GM21367 (cell line): ENCODE results near the gene TNFRSF1A.

ENCODE experiments used
- ATAC-seq: cut with Tn5 transposase; IDR thresholded peaks from one replicate; pipeline ENCODE4 v1.9.1; 2021; ENCODE audit not compliant: unreplicated experiment

The TNFRSF1A gene

GRCh38 chr12:6324936-6325750 lies 16.7 kb downstream of the TNFRSF1A start:
- no peak for ATAC-seq

- ATAC-seq = no peak
Measured at GRCh38 chr12:6323995-6324711, 17.7 kb downstream of the TNFRSF1A start.

- ATAC-seq = peak; percentile 56
Measured at GRCh38 chr12:6323340-6323994, 18.4 kb downstream of the TNFRSF1A start.

- ATAC-seq = no peak
Measured at GRCh38 chr12:6322969-6323339, 18.9 kb downstream of the TNFRSF1A start.

- ATAC-seq = no peak
Measured at GRCh38 chr12:6322352-6322751, 19.5 kb downstream of the TNFRSF1A start.

GRCh38 chr12:6321905-6322304 lies 20.0 kb downstream of the TNFRSF1A start:
- no peak for ATAC-seq

- ATAC-seq = no peak
Measured at GRCh38 chr12:6319446-6319845, 22.4 kb downstream of the TNFRSF1A start.

GRCh38 chr12:6318440-6318879 lies 23.4 kb downstream of the TNFRSF1A start:
- ATAC-seq = no peak

GRCh38 chr12:6317693-6318439 lies 24.0 kb downstream of the TNFRSF1A start:
- no peak for ATAC-seq

- ATAC-seq = no peak
Measured at GRCh38 chr12:6316921-6317692, 24.8 kb downstream of the TNFRSF1A start.

GRCh38 chr12:6315704-6316597 lies 25.9 kb downstream of the TNFRSF1A start:
- no peak for ATAC-seq

- ATAC-seq = no peak
Measured at GRCh38 chr12:6315184-6315583, 26.7 kb downstream of the TNFRSF1A start.

- ATAC-seq = no peak
Measured at GRCh38 chr12:6314776-6315175, 27.1 kb downstream of the TNFRSF1A start.

- no peak for ATAC-seq
Measured at GRCh38 chr12:6313326-6313940, 28.4 kb downstream of the TNFRSF1A start.

GRCh38 chr12:6312529-6313325 lies 29.1 kb downstream of the TNFRSF1A start:
- ATAC-seq = no peak

- ATAC-seq = no peak
Measured at GRCh38 chr12:6311822-6312528, 29.9 kb downstream of the TNFRSF1A start.
